ENCODE measurements around the gene HCCS. TPM values are rescaled to one million over a fixed set of nuclear protein-coding genes. Genes with fewer than 3 reads are reported as not detected.

HCCS gene
- total RNA-seq, 1 experiment from 2014 or later: 28.2 TPM

DNA sequence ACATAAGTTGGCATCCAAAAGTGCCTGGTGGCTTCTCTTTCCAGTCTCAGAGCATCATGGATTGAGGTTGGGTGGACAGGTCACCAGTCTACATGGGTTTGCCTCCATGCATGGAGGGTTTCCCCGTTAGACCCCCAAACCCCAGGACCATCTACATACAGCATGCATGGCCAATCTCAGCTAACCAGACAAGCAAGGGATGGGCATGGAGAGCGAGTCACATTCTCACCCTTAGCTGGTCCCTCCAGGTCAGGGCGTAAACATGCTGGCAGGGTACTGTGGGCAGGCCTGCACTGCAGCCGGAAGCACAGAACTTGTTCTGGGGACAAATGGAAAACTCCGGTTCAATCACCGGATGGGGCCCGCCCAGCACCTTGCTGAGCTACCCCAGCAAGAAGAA, 37.3 kb downstream of the HCCS start:
- H3K4me3 ChIP-seq (replicated peaks in 1 of 2; ENCODE audit: low read depth in 1 of 2, low read length in 2 of 2): no peak overlapping the region
- H3K27me3 ChIP-seq (ENCODE audit: insufficient read depth, low read length): no peaks in the 10 kb centered on the region
- DNase-seq (ENCODE audit: low read depth, low spot score) (no peak), ATAC-seq (no peak)
- intact Hi-C loops (cut with micrococcal nuclease): loop anchor here (10.0 kb wide), 1 partner anchor 576 kb away; no protein-coding TSS in a partner anchor
- ChIA-PET POLR2A (no interaction called here), RAD21 (ENCODE audit: low non-redundant PET in 1 of 2, low total read pairs in 2 of 2, uncharacterized antibody in 2 of 2, unreplicated experiment in 2 of 2) (no interaction called here), CTCF (no interaction called here)
- H3K79me2 ChIP-seq (ENCODE audit: insufficient read depth, low read length): no peaks in the 10 kb centered on the region
- no peaks in the 10 kb centered on the region for H3K9me3 ChIP-seq (ENCODE audit: control insufficient read depth in 1 of 2, insufficient read depth in 1 of 2, low read depth in 1 of 2, low read length in 2 of 2)
- no peak overlapping the region for H3K4me2 ChIP-seq (ENCODE audit: low read length)
- no TSS peak for BruUV-seq (replicated peaks)
- H3K9me2 ChIP-seq (ENCODE audit: insufficient read depth): no peaks in the 10 kb centered on the region
- no peak overlapping the region for H3K27ac ChIP-seq (ENCODE audit: low read depth, low read length)
- TF ChIP-seq ZNF274 (IDR thresholded peaks at IDR 0.05; ENCODE audit: low read depth, low read length) (no peak), YY1 (IDR thresholded peaks at IDR 0.05; ENCODE audit: extremely low read depth, insufficient replicate concordance, low read depth, low read length) (no peak), TCF7L2 (IDR thresholded peaks at IDR 0.05; ENCODE audit: borderline replicate concordance, extremely low read depth, insufficient read depth, insufficient read length) (no peak), SIN3A (IDR thresholded peaks at IDR 0.05; ENCODE audit: low read depth) (no peak), POLR2A (IDR thresholded peaks at IDR 0.05; ENCODE audit: borderline replicate concordance, extremely low read depth, insufficient read depth, insufficient read length) (no peak), CEBPB (IDR thresholded peaks at IDR 0.05; ENCODE audit: low read depth) (no peak), EZH2 (IDR thresholded peaks at IDR 0.05) (no peak), ZFX (IDR thresholded peaks at IDR 0.05) (no peak), RAD21 (IDR thresholded peaks at IDR 0.05; ENCODE audit: low read depth) (no peak), EZH2phosphoT487 (IDR thresholded peaks at IDR 0.05; ENCODE audit: borderline replicate concordance) (no peak), FOSL1 (IDR thresholded peaks at IDR 0.05; ENCODE audit: low read depth) (no peak), EGR1 (IDR thresholded peaks at IDR 0.05; ENCODE audit: low read depth) (no peak)
- TF ChIP-seq, protein P1, sequence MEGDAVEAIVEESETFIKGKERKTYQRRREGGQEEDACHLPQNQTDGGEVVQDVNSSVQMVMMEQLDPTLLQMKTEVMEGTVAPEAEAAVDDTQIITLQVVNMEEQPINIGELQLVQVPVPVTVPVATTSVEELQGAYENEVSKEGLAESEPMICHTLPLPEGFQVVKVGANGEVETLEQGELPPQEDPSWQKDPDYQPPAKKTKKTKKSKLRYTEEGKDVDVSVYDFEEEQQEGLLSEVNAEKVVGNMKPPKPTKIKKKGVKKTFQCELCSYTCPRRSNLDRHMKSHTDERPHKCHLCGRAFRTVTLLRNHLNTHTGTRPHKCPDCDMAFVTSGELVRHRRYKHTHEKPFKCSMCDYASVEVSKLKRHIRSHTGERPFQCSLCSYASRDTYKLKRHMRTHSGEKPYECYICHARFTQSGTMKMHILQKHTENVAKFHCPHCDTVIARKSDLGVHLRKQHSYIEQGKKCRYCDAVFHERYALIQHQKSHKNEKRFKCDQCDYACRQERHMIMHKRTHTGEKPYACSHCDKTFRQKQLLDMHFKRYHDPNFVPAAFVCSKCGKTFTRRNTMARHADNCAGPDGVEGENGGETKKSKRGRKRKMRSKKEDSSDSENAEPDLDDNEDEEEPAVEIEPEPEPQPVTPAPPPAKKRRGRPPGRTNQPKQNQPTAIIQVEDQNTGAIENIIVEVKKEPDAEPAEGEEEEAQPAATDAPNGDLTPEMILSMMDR (IDR thresholded peaks at IDR 0.05 in 2 of 3, conservative IDR thresholded peaks at IDR 0.05 in 1 of 3; ENCODE audit: borderline replicate concordance in 1 of 3, insufficient read depth in 1 of 3, low read depth in 2 of 3, low read length in 2 of 3): no peak
- TF ChIP-seq, protein P2, sequence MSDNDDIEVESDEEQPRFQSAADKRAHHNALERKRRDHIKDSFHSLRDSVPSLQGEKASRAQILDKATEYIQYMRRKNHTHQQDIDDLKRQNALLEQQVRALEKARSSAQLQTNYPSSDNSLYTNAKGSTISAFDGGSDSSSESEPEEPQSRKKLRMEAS (IDR thresholded peaks at IDR 0.05): no peak
- TF ChIP-seq, protein P3, sequence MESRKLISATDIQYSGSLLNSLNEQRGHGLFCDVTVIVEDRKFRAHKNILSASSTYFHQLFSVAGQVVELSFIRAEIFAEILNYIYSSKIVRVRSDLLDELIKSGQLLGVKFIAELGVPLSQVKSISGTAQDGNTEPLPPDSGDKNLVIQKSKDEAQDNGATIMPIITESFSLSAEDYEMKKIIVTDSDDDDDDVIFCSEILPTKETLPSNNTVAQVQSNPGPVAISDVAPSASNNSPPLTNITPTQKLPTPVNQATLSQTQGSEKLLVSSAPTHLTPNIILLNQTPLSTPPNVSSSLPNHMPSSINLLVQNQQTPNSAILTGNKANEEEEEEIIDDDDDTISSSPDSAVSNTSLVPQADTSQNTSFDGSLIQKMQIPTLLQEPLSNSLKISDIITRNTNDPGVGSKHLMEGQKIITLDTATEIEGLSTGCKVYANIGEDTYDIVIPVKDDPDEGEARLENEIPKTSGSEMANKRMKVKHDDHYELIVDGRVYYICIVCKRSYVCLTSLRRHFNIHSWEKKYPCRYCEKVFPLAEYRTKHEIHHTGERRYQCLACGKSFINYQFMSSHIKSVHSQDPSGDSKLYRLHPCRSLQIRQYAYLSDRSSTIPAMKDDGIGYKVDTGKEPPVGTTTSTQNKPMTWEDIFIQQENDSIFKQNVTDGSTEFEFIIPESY (IDR thresholded peaks at IDR 0.05; ENCODE audit: extremely low read depth, insufficient replicate concordance, low read length): no peak
- no peak overlapping the region for H3K9ac ChIP-seq (ENCODE audit: low read length)
- H2AFZ ChIP-seq (ENCODE audit: low read depth, low read length, poor library complexity, severe bottlenecking): no peak overlapping the region
- H4K20me1 ChIP-seq (ENCODE audit: insufficient read depth): no peaks in the 10 kb centered on the region
- no peaks in the 10 kb centered on the region for H3K4me1 ChIP-seq (ENCODE audit: control insufficient read depth in 1 of 2, insufficient read depth in 2 of 2, low read length in 2 of 2)
- no peaks in the 10 kb centered on the region for H3K36me3 ChIP-seq (ENCODE audit: control insufficient read depth in 1 of 2, insufficient read depth in 2 of 2, low read length in 2 of 2)
